GM12872 (cell line): ENCODE results near the gene MT1F.
A peak's percentile ranks its signal among the peaks of the same experiment; 100 is the strongest.

Source experiments
- CTCF ChIP-seq: IDR thresholded peaks from 3 replicates; pipeline ENCODE4 v1.5.1; 2011; ENCODE audit warnings: low read depth, mild to moderate bottlenecking, low read length, moderate library complexity; ENCODE audit not compliant: insufficient read depth

Gene MT1F

GRCh38 chr16:56629531-56629930 lies 28.2 kb upstream of the MT1F start:
- TF ChIP-seq CTCF = no peak

- TF ChIP-seq CTCF = peak; percentile 42; the same call in 2 of the 3 replicates
These were observed 27.6 kb upstream of the MT1F start for GRCh38 chr16:56630134-56630533.

- TF ChIP-seq CTCF = no peak
These were observed 26.6 kb upstream of the MT1F start for GRCh38 chr16:56631197-56631596.

GRCh38 chr16:56631832-56632155 lies 26.0 kb upstream of the MT1F start:
- TF ChIP-seq CTCF = no peak

- TF ChIP-seq CTCF = no peak
These were observed 25.5 kb upstream of the MT1F start, which contains the start of gene MT1M for GRCh38 chr16:56632156-56632847. Gene MT1M, plus strand, starts transcription at chr16:56632659. Its CDS starts 73 bp downstream, at chr16:56632732.

- TF ChIP-seq CTCF = no peak
These were observed 24.9 kb upstream of the MT1F start for GRCh38 chr16:56632848-56633365.

- no peak for TF ChIP-seq CTCF
These were observed 24.2 kb upstream of the MT1F start for GRCh38 chr16:56633535-56633934.
